Peyer's patch (tissue), 4 donors: ENCODE data around the gene NRG3. TPM values are rescaled to one million over a fixed set of nuclear protein-coding genes. Genes with fewer than 3 reads are reported as not detected.
"Not testable (repeated sequence)": the region's sequence is repeated elsewhere in the genome, so short reads cannot be mapped to it uniquely, and the experiment has no call there.

Source experiments
- DNase-seq, 3 donors: peaks; one replicate each; pipeline ENCODE4 v3.0.0-alpha.2; 2017 to 2019
- H3K27ac ChIP-seq, 4 donors: fragments of 200-600 bp; sonication (generic); one replicate each; pipeline ENCODE4 v1.5.1; 2016 to 2019
- H3K27me3 ChIP-seq, 2 donors: fragments of 200-600 bp; sonication (generic); one replicate each; pipeline ENCODE4 v1.5.1; 2019
- H3K36me3 ChIP-seq, 3 donors: fragments of 200-600 bp; sonication (generic); one replicate each; pipeline ENCODE4 v1.5.1; 2016 to 2019
- H3K4me1 ChIP-seq, 4 donors: fragments of 200-600 bp; sonication (generic); one replicate each; pipeline ENCODE4 v1.5.1; 2016 to 2019
- H3K4me3 ChIP-seq, 4 donors: fragments of 200-600 bp; sonication (generic); 1 replicate in 3 of 4; 2 replicates in 1 of 4; pipeline ENCODE4 v1.5.1; 2016 to 2019; ENCODE audit warnings: mild to moderate bottlenecking in 1 of 4
- H3K9me3 ChIP-seq, 4 donors: fragments of 200-600 bp; sonication (generic); one replicate each; pipeline ENCODE4 v1.5.1; 2016 to 2019; ENCODE audit warnings: mild to moderate bottlenecking in 1 of 4
- POLR2A ChIP-seq, 2 donors: fragments of 450-650 bp; IDR thresholded peaks; one replicate each; pipeline ENCODE4 v1.5.1; 2017; ENCODE audit warnings: antibody characterized with exemption in 2 of 2, mild to moderate bottlenecking in 2 of 2, moderate library complexity in 2 of 2
- total RNA-seq, 4 donors: library from RNA; depleted of rRNA; stranded (reverse); fragments of >200 nt; gene quantifications; one replicate each; pipeline ENCODE4 v1.1.0, GENCODE V29; 2016
- TF ChIP-seq, protein P1 (sequence below), 6 experiments: fragments of 450-650 bp in 4 of 6; fragments of 200-600 bp in 2 of 6; sonication (generic) in 1 of 6; IDR thresholded peaks; one replicate each; pipeline ENCODE4 v1.5.1; 2017 to 2019; ENCODE audit warnings: antibody characterized with exemption in 6 of 6, mild to moderate bottlenecking in 3 of 6, moderate library complexity in 1 of 6

The NRG3 gene
- total RNA-seq, 4 donors from 2014 or later = not detected

DNA sequence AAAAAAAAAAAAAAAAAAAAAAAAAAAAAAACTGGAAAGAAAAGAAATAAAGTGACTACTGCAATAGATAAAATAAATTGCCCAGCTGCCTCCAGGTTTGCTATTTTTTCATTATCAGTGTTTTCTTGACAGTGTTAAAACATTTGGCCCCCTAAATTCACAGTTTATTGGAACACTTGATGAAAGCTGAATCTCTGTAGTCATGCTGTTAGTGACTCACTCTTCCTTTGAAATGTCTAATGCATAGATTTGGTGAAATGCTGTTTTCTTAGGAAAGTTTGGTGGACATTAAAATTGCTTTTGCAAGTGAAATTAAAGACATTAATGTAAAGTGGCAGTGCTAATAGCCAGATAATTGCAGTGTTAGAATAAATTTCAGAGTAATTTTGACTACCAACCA, 785.2 kb downstream of the NRG3 start:
- H3K27me3 ChIP-seq = no peaks in the 10 kb centered on the region
- no peaks in the 10 kb centered on the region for H3K9me3 ChIP-seq
- H3K27ac ChIP-seq = no peak overlapping the region
- H3K4me1 ChIP-seq = no peaks in the 10 kb centered on the region
- DNase-seq = no peak
- no peak overlapping the region for H3K4me3 ChIP-seq
- TF ChIP-seq, protein P1, sequence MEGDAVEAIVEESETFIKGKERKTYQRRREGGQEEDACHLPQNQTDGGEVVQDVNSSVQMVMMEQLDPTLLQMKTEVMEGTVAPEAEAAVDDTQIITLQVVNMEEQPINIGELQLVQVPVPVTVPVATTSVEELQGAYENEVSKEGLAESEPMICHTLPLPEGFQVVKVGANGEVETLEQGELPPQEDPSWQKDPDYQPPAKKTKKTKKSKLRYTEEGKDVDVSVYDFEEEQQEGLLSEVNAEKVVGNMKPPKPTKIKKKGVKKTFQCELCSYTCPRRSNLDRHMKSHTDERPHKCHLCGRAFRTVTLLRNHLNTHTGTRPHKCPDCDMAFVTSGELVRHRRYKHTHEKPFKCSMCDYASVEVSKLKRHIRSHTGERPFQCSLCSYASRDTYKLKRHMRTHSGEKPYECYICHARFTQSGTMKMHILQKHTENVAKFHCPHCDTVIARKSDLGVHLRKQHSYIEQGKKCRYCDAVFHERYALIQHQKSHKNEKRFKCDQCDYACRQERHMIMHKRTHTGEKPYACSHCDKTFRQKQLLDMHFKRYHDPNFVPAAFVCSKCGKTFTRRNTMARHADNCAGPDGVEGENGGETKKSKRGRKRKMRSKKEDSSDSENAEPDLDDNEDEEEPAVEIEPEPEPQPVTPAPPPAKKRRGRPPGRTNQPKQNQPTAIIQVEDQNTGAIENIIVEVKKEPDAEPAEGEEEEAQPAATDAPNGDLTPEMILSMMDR (IDR thresholded peaks at IDR 0.05) = no peak
- no peak for TF ChIP-seq POLR2A (IDR thresholded peaks at IDR 0.05)
- H3K36me3 ChIP-seq = no peaks in the 10 kb centered on the region

DNA sequence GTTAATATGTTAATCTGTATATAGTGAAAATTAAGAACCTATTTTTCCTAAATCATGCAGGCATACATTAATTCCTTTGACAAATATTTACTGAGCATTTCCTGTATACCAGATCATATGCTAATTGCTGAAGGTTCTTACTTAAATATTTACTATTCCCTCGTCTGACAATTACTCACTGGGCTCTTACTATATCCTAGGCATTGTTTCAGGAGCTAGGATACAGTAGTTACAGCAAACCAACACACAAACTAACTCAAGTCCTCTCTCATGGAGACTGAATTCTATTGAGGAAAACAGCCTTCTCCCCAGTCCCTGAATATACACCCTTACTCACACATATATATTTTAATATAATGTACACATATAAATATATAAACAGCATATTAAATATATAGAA, 786.0 kb downstream of the NRG3 start:
- TF ChIP-seq, protein P1 (IDR thresholded peaks at IDR 0.05) = no peak
- TF ChIP-seq POLR2A (IDR thresholded peaks at IDR 0.05) = no peak
- H3K4me1 ChIP-seq = no peaks in the 10 kb centered on the region
- DNase-seq = no peak
- H3K27me3 ChIP-seq = no peaks in the 10 kb centered on the region
- H3K4me3 ChIP-seq = no peak overlapping the region
- H3K9me3 ChIP-seq = no peaks in the 10 kb centered on the region
- H3K27ac ChIP-seq = no peak overlapping the region
- H3K36me3 ChIP-seq = no peaks in the 10 kb centered on the region

DNA sequence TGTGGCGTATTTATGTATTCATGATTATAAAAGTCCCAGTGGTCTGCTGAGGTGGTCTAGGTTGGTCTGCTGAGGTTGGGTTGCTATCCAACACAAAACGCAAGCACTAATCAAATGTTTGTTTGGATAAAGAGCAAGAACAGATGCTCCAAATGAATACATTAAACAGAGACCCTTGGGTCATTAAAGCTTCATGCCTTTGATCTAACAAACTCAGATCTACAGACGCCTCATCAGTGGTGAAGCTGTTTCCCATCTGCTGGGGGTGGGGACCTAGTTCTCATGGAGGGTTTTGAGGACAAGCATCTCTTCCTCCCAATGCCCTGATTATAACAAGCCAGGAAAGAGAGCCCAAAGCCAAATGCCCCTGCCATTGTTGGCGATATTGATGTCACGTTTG, 786.7 kb downstream of the NRG3 start:
- no peaks in the 10 kb centered on the region for H3K4me1 ChIP-seq

DNA sequence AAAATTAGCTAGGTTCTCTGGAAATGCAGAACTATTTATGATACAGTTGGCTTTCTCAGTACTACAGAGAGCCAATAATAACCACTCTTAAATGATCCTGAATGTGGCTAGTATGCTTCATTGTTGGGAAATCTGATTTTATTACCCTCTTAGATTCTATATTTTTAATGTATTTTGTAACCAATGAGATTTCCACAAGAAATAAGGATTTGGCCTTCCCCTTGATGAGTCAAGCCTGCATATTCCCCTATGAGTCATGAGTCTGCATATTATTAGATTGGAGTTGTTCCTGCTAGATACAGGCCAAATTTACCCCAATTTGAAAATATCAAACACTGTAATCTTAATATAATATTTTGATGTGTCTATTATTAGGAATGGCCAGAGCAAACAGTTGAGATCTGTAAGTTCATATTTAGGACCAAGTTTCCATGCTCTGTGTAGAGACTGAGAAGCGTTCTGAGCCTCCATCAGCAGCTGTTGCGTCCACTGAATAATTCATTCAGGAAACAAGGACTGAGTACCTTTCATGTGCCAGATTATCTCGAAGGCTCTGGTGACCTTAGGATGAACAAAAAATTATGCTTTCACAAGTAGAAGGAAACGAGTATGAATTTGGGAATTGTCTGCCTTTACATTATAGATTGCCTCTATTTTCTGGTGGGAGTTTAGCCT, 793.4 kb downstream of the NRG3 start:
- TF ChIP-seq POLR2A (IDR thresholded peaks at IDR 0.05) = no peak
- TF ChIP-seq, protein P1 (IDR thresholded peaks at IDR 0.05) = no peak
- Histone ChIP-seq H3K36me3 (no peaks in the 10 kb centered on the region), H3K4me1 (no peaks in the 10 kb centered on the region), H3K27ac (no peak overlapping the region), H3K4me3 (no peak overlapping the region), H3K27me3 (no peaks in the 10 kb centered on the region), H3K9me3 (no peaks in the 10 kb centered on the region)
- DNase-seq = no peak

More for the DNA sequence above, 786.7 kb downstream of the NRG3 start:
- Histone ChIP-seq H3K9me3 (no peaks in the 10 kb centered on the region), H3K36me3 (no peaks in the 10 kb centered on the region), H3K4me3 (no peak overlapping the region), H3K27ac (no peak overlapping the region), H3K27me3 (no peaks in the 10 kb centered on the region)
- no peak for DNase-seq
- TF ChIP-seq, protein P1 (IDR thresholded peaks at IDR 0.05) = no peak
- no peak for TF ChIP-seq POLR2A (IDR thresholded peaks at IDR 0.05)

DNA sequence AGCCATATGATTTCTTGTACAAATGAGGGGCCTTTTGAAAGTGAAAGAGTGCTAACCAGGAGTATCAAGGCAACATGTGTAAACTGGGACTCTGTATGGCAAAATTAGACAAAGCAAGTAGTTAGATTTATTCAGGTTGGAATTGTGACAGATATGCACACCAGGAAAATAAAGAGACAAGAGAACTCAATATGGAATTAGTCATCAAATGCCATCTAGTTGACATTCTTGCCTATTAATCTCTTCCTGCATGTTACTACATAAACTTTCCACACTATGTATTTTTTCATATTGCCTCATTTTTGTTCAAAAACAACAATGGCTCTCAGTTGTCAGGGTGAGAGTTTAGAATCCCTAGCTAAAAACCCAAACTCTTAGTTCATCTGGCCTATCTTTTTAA, 799.0 kb downstream of the NRG3 start:
- Histone ChIP-seq H3K4me1 (no peaks in the 10 kb centered on the region), H3K27me3 (no peaks in the 10 kb centered on the region)
- TF ChIP-seq, protein P1 (IDR thresholded peaks at IDR 0.05) = no peak
- TF ChIP-seq POLR2A (IDR thresholded peaks at IDR 0.05) = no peak

DNA sequence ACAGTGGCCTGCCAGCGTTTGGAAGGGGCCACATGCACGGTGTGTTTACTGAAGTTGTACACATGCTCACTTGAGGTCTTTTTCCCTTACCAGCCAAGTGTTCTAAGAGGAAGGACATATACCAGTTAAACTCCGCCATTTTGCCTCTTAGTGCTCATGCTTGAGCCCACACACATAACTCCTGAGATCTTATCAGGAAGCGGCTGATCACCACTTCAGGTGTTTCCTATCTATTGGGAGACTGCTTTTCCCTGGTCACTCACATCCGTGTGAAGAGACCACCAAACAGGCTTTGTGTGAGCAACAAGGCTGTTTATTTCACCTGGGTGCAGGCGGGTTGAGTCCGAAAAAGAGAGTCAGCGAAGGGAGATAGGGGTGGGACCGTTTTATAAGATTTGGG, 802.9 kb downstream of the NRG3 start:
- not testable (repeated sequence) for H3K36me3 ChIP-seq, H3K4me3 ChIP-seq, H3K27ac ChIP-seq, H3K9me3 ChIP-seq, H3K27me3 ChIP-seq, DNase-seq, H3K4me1 ChIP-seq

More for the DNA sequence above, 799.0 kb downstream of the NRG3 start:
- H3K9me3 ChIP-seq = no peaks in the 10 kb centered on the region
- DNase-seq = no peak
- no peak overlapping the region for H3K27ac ChIP-seq
- no peaks in the 10 kb centered on the region for H3K36me3 ChIP-seq
- no peak overlapping the region for H3K4me3 ChIP-seq

DNA sequence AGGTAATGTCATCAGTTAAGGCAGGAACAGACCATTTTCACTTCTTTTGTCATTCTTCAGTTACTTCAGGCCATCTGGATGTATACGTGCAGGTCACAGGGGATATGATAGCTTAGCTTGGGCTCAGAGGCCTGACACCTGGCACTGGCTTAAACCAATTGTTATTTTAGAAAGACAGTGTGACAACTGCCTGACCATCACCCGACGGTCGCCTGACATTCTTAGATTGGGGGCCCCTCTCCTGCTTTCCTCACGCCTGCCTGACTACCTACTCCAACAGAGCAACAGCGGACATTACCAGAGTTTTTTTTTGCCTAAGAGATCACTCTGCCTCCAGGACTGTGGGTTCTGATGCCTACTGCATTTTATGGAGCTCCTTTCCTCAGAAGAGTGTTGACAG, 803.5 kb downstream of the NRG3 start:
- not testable (repeated sequence) for H3K27ac ChIP-seq, H3K27me3 ChIP-seq, H3K9me3 ChIP-seq, H3K4me3 ChIP-seq, DNase-seq, H3K4me1 ChIP-seq, H3K36me3 ChIP-seq
